ENCODE data around the gene RABL2A. TPM values are rescaled to one million over a fixed set of nuclear protein-coding genes. Genes with fewer than 3 reads are reported as not detected.
"Not testable (repeated sequence)": the region's sequence is repeated elsewhere in the genome, so short reads cannot be mapped to it uniquely, and the experiment has no call there.

RABL2A gene
- polyA plus RNA-seq, 3 donors = 34.5 to 75.6 (median 67.0) TPM

- DNase-seq = no peak
These were observed 49.7 kb downstream of the RABL2A start for GRCh38 chr2:113676623-113677266.

- DNase-seq = no peak
These were observed 50.3 kb downstream of the RABL2A start for GRCh38 chr2:113677330-113677729.

DNA sequence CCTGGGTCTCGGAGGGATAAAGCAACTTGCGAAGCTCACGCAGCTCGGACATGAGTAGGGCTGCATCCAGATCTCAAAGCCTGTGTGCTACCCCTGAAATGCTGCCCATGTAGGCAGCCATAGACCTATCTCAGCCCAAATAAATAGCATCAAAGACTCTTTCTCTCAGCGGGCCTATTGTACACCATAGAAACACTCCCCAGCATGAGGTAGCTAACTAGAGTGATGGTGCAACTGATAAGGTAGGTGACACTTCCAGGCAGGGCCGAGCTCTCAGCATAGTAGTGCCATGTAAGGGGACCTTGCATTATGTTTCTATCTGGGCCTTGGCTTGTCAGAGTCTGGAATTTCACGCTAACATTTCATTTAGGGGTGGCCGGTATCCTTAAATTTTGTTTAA lies 52.4 kb downstream of the RABL2A start:
- DNase-seq = no peak

GRCh38 chr2:113685471-113685870 lies 58.4 kb downstream of the RABL2A start:
- no peak for DNase-seq

DNA sequence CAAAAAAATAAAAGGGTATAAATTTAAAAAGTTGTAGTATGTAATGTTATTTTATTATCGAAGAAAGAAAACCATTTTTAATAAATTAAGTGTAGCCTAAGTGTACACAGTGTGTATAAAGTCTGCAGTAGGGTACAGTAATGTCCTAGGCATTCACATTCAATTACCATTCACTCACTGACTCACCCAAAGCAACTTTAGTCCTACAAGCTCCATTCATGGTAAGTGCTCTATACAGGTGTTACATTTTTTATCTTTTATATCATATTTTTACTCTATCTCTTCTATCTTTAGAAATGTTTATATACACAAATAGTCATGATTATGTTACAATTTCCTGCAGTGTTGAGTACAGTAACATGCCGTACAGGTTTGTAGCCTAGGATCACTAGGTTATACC lies 59.5 kb downstream of the RABL2A start:
- DNase-seq = no peak

DNA sequence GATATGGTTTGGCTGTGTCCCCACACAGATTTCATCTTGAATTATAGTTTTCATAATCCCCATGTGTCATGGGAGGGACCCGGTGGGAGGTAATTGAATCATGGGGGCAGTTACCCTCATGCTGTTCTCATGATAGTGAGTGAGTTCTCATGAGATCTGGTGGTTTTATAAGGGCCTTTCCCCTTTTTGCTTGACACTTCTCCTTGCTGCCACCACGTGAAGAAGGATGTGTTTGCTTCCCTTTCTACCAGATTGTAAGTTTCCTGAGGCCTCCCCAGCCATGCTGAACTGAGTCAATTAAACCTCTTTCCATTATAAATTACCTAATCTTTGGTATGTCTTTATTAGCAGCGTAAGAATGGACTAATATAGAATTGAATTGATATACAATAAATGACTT lies 63.8 kb downstream of the RABL2A start:
- not testable (repeated sequence) for DNase-seq

Other genes with a start within 250 kb of the RABL2A start
- gene ZNG1B, start 189.6 kb upstream of the RABL2A start, polyA plus RNA-seq (ENCODE audit: insufficient read length in 3 of 3) = 10 to 100 TPM; 51.1 to 53.1 (median 51.4) TPM
- gene FOXD4L1, start 128.6 kb upstream of the RABL2A start, polyA plus RNA-seq (ENCODE audit: insufficient read length in 3 of 3) = under 1 TPM; 0.09 to 0.26 (median 0.16) TPM
- gene SLC35F5, start 129.4 kb downstream of the RABL2A start, polyA plus RNA-seq (ENCODE audit: insufficient read length in 3 of 3) = 100 to 1,000 TPM; 108 to 143 (median 122) TPM